Measurements from ENCODE around the gene POM121C. TPM values are rescaled to one million over a fixed set of nuclear protein-coding genes. Genes with fewer than 3 reads are reported as not detected.
"Not testable (repeated sequence)": the region's sequence is repeated elsewhere in the genome, so short reads cannot be mapped to it uniquely, and the experiment has no call there.

The POM121C gene
- 10 to 100 TPM; 51.9 to 57.8 (median 52.9) TPM for polyA plus RNA-seq (ENCODE audit: insufficient read length in 3 of 3)

GRCh38 chr7:75485979-75486643 is at the start of gene POM121C:
TSS of gene POM121C (minus strand) at chr7:75486299. CDS start at chr7:75441496, 44,803 bp downstream.
- DNase-seq (ENCODE audit: low read depth in 3 of 3, low spot score in 2 of 3) = peak; percentile 56 to 81 (median 78)

GRCh38 chr7:75534727-75535307 is 48.7 kb upstream of the POM121C start:
- DNase-seq (ENCODE audit: low read depth in 3 of 3, low spot score in 2 of 3) = no peak

DNA sequence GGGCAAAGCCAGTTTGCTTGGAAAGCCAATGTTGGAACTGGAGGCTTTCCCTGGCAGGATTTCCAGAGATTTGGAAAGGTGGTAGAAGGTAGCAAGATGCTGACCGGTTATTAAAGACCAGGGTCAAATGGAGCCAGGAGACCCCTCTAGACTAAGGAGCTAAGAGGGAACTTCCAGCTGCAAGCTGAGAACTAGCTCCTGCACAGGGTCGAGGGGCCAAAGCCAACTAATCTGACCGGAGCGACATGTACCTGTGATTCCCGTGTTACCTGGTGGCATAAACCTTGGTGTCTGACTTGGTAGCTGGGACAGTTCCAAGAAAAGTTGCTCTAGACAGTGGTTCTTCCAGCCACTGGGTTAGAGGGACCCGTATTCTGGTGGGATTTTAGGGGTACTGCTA is 47.8 kb upstream of the POM121C start:
- no peak for DNase-seq (ENCODE audit: low read depth in 3 of 3, low spot score in 2 of 3)

DNA sequence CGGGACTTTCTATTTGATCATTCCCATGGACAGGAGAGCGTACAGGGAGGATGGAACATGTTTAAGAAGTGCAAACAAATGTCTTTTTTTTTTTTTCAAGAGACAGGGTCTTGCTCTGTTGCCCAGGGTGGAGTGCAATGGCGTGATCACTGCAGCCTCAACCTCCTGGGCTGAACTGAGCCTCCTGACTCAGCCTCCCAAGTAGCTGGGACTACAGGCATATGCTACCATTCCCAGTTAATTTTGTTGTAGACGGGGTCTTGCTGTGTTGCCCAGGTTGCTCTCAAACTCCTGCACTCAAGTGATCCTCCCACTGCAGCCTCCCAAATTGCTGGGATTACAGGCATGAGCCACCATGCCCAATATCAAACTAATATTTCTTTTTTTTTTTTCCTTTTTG is 46.5 kb upstream of the POM121C start:
- DNase-seq (ENCODE audit: low read depth in 3 of 3, low spot score in 2 of 3) = no peak

- DNase-seq (ENCODE audit: low read depth in 3 of 3, low spot score in 2 of 3) = no peak
These were observed 45.3 kb upstream of the POM121C start for GRCh38 chr7:75531359-75531821.

GRCh38 chr7:75527224-75527722 is 41.2 kb upstream of the POM121C start:
- not testable (repeated sequence) for DNase-seq (ENCODE audit: low read depth in 3 of 3, low spot score in 2 of 3)

DNA sequence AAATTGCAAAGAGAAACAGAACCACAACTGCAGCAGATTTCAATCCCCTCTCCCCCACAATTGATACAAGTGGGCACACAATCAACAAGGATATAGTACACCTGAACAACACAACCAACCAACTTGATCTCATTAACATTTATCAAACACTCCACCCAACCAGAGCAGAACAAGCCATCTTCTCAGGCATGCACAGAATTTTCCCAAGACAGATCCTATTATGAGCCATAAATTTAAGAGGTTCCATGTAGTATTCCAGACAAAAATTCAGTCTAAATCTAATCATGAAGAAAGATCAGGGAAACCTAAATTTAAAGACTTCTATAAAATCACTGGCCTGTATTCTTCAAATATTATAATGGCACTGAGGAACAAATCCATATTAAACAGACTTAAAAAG is 35.6 kb upstream of the POM121C start:
- not testable (repeated sequence) for DNase-seq (ENCODE audit: low read depth in 3 of 3, low spot score in 2 of 3)

DNA sequence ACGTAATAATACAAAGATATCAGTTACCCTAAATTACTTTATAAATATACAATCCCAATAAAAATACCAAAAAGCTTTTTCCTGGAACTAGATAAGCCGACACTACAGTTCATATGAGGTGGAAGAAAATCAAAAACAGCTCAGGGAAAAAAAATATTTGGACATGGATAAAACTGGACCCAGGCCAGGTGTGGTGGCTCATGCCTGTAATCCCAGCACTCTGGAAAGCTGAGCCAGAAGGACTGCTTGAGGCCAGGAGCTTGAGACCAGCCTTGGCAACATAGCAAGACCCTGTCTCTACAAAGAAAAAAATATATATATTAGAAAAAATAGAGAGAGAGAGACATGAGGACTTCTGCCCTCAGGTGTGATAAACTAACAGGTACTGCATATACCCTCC is 32.7 kb upstream of the POM121C start:
- DNase-seq (ENCODE audit: low read depth in 3 of 3, low spot score in 2 of 3) = not testable (repeated sequence)

DNA sequence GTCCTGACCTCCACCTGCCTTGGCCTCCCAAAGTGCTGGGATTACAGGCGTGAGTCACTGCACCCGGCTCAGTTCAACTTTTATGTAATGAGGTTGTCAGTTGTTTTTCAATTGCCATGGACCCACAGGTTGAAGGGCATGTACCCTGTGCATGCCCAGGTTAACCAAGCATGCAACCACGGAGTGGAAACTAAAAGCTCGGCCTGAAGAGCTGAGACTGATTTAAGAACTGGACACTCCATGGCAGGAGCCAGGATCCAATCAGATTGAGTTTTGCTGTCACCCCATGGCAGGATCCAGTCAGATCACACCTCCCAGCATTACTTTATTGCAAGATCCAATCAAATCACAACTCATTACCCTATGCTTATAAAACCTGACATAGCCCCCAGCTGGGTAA is 22.9 kb upstream of the POM121C start:
- DNase-seq (ENCODE audit: low read depth in 3 of 3, low spot score in 2 of 3) = not testable (repeated sequence)

- DNase-seq (ENCODE audit: low read depth in 3 of 3, low spot score in 2 of 3) = not testable (repeated sequence)
These were observed 5.9 kb upstream of the POM121C start, which contains the start of gene SPDYE5 for GRCh38 chr7:75492020-75492419. TSS of gene SPDYE5 (plus strand) at chr7:75492320. CDS start at chr7:75494048, 1,728 bp downstream.

DNA sequence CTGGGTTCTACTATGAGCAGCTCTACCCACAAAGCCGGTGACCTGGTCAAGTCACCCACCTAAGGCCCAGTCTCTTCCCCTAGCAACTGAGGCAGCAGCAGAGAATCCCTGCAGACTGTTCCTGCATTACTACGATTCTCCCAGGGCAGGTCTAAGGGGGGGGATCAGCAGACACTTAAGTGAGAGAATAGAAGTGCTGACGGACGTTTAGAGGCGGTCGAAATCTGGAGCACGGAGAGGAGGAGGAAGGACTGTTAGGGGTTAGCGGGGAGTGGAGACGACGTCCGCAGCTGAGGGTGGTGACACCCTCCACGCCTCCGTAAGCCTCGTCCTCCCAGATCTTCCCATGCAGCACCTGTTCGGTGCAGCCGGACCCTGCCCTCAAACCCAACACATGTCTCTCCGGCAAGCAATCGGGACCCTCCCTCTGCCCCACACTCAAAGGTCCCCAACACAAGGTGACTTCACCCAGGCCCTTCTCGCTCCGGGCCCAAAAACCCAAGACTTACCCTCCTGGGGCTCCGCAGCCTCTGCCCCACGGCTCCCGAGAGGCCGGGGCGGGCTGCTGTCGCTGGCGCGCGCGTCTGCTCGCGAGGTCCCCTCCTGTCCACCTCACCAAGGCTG is 632 bp downstream of the POM121C start:
- DNase-seq (ENCODE audit: low read depth in 3 of 3, low spot score in 2 of 3) = not testable (repeated sequence)

DNA sequence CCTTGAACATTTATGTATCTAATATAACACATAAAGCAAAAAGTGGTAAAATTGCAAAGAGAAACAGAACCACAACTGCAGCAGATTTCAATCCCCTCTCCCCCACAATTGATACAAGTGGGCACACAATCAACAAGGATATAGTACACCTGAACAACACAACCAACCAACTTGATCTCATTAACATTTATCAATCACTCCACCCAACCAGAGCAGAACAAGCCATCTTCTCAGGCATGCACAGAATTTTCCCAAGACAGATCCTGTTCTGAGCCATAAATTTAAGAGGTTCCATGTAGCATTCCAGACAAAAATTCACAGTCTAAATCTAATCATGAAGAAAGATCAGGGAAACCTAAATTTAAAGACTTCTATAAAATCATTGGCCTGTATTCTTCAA is 5.8 kb downstream of the POM121C start:
- DNase-seq (ENCODE audit: low read depth in 3 of 3, low spot score in 2 of 3) = not testable (repeated sequence)

DNA sequence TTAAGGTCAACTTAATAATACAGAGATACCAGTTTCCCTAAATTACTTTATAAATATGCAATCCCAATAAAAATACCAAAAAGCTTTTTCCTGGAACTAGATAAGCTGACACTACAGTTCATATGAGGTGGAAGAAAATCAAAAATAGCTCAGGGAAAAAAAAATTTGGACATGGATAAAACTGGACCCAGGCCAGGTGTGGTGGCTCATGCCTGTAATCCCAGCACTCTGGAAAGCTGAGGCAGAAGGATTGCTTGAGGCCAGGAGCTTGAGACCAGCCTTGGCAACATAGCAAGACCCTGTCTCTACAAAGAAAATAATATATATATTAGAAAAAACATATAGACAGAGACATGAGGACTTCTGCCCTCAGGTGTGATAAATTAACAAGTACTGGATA is 8.6 kb downstream of the POM121C start:
- DNase-seq (ENCODE audit: low read depth in 3 of 3, low spot score in 2 of 3) = not testable (repeated sequence)

- DNase-seq (ENCODE audit: low read depth in 3 of 3, low spot score in 2 of 3) = not testable (repeated sequence)
These were observed 15.9 kb downstream of the POM121C start for GRCh38 chr7:75470166-75470565.

DNA sequence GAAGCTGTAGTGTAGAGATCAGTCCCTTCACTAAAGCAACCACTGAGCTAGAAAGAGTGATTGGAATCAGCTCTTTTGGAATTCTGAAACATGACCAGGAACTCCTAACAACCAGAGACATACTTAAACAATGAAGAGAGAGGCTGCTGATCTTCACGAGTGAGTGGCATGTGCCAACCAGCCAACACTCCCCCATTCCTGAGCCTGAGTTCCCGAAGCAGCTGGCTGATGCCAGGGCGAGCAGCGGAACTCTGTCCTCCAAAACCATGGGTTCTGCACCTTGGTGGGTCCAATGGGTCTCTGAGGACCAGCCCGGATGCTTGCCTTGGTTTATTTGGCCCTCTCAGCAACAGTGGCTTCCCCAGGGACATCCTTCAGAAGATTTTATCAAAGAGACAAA is 25.6 kb downstream of the POM121C start:
- DNase-seq (ENCODE audit: low read depth in 3 of 3, low spot score in 2 of 3) = not testable (repeated sequence)

- DNase-seq (ENCODE audit: low read depth in 3 of 3, low spot score in 2 of 3) = not testable (repeated sequence)
These were observed 28.1 kb downstream of the POM121C start for GRCh38 chr7:75458034-75458433.

DNA sequence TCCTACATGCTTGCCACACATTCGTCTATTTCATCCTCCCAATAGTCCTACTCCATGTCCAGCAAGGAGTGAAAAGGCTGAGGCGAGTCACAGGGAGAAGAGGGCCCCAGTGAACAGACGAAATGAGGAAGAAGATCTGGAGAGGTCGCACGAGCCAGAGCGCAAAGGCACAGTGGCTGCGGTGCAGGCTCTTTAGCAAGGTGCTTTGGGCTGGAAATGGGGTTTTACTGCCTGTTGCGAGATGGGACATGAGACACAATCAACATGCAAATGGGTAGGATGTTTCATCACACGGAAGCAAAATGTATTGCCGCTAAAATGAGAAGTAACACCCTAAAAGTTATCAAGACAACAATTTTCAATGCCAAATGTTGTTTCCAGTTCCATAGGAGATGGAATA is 29.7 kb downstream of the POM121C start:
- not testable (repeated sequence) for DNase-seq (ENCODE audit: low read depth in 3 of 3, low spot score in 2 of 3)

DNA sequence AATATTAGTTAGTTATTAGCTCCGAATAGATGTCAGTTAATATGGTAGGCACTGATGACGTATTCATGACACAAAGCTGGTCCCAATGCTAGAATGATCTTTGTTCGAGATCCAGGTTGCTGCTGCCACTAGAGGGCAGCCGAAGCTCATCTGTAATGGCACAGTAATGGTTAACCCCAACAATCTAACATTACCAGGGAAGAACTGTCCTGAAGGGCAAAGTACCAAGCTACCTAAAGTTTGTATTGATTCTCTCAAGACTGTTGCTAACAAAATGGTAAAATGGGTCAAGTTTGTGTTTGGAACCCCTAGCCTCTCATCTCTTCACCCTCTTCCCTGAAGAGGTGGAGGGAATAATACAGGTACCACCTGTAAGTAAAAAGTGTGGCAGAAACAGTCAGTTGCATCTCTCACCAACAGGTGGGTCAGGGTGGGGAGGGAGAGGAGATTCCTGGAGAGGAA is 33.6 kb downstream of the POM121C start:
- not testable (repeated sequence) for DNase-seq (ENCODE audit: low read depth in 3 of 3, low spot score in 2 of 3)

GRCh38 chr7:75449946-75450345 is 36.2 kb downstream of the POM121C start:
- DNase-seq (ENCODE audit: low read depth in 3 of 3, low spot score in 2 of 3) = not testable (repeated sequence)

DNA sequence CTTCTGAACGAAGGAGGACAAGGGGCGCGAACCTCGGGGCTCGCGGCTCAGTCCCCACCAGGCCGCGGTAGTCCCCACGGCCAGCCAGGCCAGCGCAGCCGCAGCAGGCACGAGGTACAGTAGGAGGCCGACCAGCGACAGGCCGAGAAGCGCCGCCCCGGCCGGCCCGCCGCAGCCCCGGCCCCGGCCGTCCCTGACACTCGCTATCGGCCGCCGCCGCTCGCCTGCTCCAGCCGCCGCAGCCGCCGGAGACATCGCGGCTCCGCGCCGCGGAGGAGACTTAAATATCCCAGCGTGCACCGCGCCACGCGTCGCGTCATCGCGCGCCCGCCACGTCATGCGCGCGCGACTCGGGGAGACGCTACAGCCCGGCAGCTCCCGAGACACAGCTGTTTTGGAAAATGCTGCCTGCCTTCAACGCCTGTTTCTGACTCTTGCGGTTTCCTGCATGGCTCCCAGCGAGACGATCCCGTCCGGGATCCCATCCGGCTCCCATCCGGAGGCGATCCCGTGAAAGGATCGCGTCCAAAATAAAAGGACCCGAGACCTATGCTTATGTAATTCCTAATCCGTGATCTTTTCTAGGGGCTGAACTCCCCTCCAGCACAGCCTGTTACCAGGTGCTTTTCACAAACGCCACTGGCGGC is 43.5 kb downstream of the POM121C start:
- not testable (repeated sequence) for DNase-seq (ENCODE audit: low read depth in 3 of 3, low spot score in 2 of 3)

DNA sequence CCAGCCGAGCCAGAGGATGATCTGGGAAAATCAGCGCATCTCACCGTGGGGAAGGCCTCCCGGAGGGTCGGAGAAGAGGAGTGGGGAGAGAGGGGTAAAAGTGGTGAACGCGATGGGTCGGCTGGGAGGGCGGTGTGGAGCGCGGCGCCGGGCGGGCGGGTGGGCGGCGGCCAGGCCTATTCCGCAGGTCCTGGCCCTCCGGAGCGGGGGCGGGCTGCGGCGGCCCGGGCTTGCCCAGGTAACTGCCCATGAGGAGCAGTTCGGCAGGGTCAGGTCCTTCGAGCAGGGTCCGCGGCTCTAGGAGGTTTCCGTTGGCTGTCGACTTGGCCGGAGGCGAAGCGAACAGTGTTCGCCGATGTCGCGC is 44.0 kb downstream of the POM121C start:
- not testable (repeated sequence) for DNase-seq (ENCODE audit: low read depth in 3 of 3, low spot score in 2 of 3)
